Endodermal cell (in vitro differentiated cells): ENCODE measurements around the gene LRSAM1. TPM values are rescaled to one million over a fixed set of nuclear protein-coding genes. Genes with fewer than 3 reads are reported as not detected.
A peak's percentile ranks its signal among the peaks of the same experiment; 100 is the strongest.

Experiments
- DNase-seq: peaks from one replicate; pipeline ENCODE4 v3.0.0-alpha.2; 2017
- H3K27ac ChIP-seq: 2 replicates; pipeline ENCODE4 v1.5.1; 2013; ENCODE audit warnings: mild to moderate bottlenecking, low read depth, low read length, moderate library complexity
- H3K27me3 ChIP-seq: 2 replicates; pipeline ENCODE4 v1.6.1; 2013; ENCODE audit warnings: mild to moderate bottlenecking, low read length, moderate library complexity; ENCODE audit not compliant: insufficient read depth, control insufficient read depth, poor library complexity, severe bottlenecking
- H3K36me3 ChIP-seq: 2 replicates; pipeline ENCODE4 v1.7.0; 2013; ENCODE audit warnings: mild to moderate bottlenecking, low read length, moderate library complexity; ENCODE audit not compliant: control insufficient read depth, insufficient read depth
- H3K4me1 ChIP-seq: one replicate; pipeline ENCODE4 v1.7.0; 2013; ENCODE audit warnings: low read length; ENCODE audit not compliant: control insufficient read depth, insufficient read depth
- H3K4me3 ChIP-seq: 2 replicates; pipeline ENCODE4 v1.5.1; 2013; ENCODE audit warnings: mild to moderate bottlenecking, low read length, moderate library complexity
- H3K9ac ChIP-seq: 2 replicates; pipeline ENCODE4 v1.6.1; 2013; ENCODE audit warnings: mild to moderate bottlenecking, low read length, moderate library complexity; ENCODE audit not compliant: poor library complexity, severe bottlenecking; ENCODE audit errors: extremely low read depth
- H3K9me3 ChIP-seq: 2 replicates; pipeline ENCODE4 v1.6.1; 2013; ENCODE audit warnings: mild to moderate bottlenecking, low read length, moderate library complexity; ENCODE audit not compliant: control insufficient read depth
- H3K27ac Mint-ChIP-seq: 2 replicates; pipeline ENCODE4 v1.8.0; 2020; ENCODE audit warnings: mixed read lengths
- H3K27me3 Mint-ChIP-seq: 2 replicates; pipeline ENCODE4 v1.8.0; 2021; ENCODE audit warnings: mild to moderate bottlenecking, mixed read lengths; ENCODE audit not compliant: insufficient read depth
- H3K36me3 Mint-ChIP-seq: 2 replicates; pipeline ENCODE4 v1.8.0; 2020; ENCODE audit warnings: low read depth, mixed read lengths
- H3K4me1 Mint-ChIP-seq: 2 replicates; pipeline ENCODE4 v1.8.0; 2020; ENCODE audit warnings: mixed read lengths
- H3K4me3 Mint-ChIP-seq: 2 replicates; pipeline ENCODE4 v1.8.0; 2020; ENCODE audit warnings: mild to moderate bottlenecking, moderate library complexity, mixed read lengths
- H3K9me3 Mint-ChIP-seq: 2 replicates; pipeline ENCODE4 v1.8.0; 2020; ENCODE audit warnings: mild to moderate bottlenecking, mixed read lengths
- WGBS, 2 experiments: methylation state at CpG; one replicate each; pipeline versions ENCODE4 v1.1.5 to v1.1.7; 2013; ENCODE audit warnings: missing lambda C conversion rate in 2 of 2, mixed read lengths in 1 of 2; ENCODE audit not compliant: insufficient coverage in 1 of 2, insufficient read length in 1 of 2; 5-methylcytosine and 5-hydroxymethylcytosine counted together
- total RNA-seq, 2 donors: library from RNA; stranded (reverse); fragmentation: NEBNext Ultra II Directional in 1 of 2; extraction: Animal tissue kit (Norgen Biotek cat#: 25700) in 1 of 2; gene quantifications; 2 replicates in 1 of 2; 3 replicates in 1 of 2; pipeline ENCODE4 v1.2.1, GENCODE V29; 2021
- TF ChIP-seq, protein P1 (sequence below): fragments of 200-600 bp; sonication (generic); conservative IDR thresholded peaks from 2 replicates; pipeline ENCODE4 v1.5.0; 2021; ENCODE audit warnings: antibody characterized with exemption, mild to moderate bottlenecking

LRSAM1 gene
- total RNA-seq, 2 donors from 2014 or later: 18.4 to 19.8 TPM

DNA sequence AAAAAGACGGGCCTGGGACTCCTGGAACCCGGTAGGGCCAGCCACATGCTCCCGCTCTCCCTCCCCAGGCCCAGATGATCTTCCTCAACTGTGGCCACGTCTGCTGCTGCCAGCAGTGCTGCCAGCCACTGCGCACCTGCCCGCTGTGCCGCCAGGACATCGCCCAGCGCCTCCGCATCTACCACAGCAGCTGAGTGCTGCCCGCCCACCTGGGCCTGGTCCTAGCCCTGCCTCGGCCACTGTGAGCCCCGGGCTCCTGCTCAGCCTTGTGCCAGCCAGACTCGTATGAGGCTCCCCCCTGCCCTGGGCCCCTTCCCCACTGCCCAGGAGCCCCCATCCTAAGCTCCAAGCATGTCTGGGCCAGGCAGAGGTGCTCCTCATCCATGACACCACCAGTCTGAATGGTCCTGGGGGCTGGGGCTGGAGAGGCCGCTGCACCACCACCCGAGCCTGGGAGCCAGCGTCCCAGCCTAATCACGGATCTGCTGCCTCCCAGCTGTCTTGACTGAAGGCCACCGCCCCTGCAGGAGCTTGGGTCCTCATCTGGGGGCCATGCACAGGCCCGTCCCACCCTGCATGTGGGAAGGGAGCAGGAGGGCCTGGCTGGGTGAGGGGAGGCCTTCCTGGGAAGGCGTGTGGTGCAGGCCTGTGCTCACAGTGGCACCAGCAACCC lies 51.5 kb downstream of the LRSAM1 start:
- Histone ChIP-seq H3K27me3 (no peaks in the 10 kb centered on the region), H3K4me1 (no peaks in the 10 kb centered on the region), H3K9me3 (no peaks in the 10 kb centered on the region), H3K4me3 (no peak overlapping the region), H3K9ac (no peak overlapping the region), H3K27ac (no peak overlapping the region), H3K36me3 (no peaks in the 10 kb centered on the region)
- TF ChIP-seq, protein P1, sequence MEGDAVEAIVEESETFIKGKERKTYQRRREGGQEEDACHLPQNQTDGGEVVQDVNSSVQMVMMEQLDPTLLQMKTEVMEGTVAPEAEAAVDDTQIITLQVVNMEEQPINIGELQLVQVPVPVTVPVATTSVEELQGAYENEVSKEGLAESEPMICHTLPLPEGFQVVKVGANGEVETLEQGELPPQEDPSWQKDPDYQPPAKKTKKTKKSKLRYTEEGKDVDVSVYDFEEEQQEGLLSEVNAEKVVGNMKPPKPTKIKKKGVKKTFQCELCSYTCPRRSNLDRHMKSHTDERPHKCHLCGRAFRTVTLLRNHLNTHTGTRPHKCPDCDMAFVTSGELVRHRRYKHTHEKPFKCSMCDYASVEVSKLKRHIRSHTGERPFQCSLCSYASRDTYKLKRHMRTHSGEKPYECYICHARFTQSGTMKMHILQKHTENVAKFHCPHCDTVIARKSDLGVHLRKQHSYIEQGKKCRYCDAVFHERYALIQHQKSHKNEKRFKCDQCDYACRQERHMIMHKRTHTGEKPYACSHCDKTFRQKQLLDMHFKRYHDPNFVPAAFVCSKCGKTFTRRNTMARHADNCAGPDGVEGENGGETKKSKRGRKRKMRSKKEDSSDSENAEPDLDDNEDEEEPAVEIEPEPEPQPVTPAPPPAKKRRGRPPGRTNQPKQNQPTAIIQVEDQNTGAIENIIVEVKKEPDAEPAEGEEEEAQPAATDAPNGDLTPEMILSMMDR: no peak
- Mint-ChIP-seq H3K4me3 (no peak overlapping the region), H3K4me1 (no peaks in the 10 kb centered on the region), H3K9me3 (no peaks in the 10 kb centered on the region), H3K27ac (no peak overlapping the region), H3K36me3 (peaks cover 12% of the 10 kb centered on the region), H3K27me3 (no peaks in the 10 kb centered on the region)
- DNase-seq: no peak
- 93 to 94% methylated on average over 8 to 21 of the region's 21 CpGs for WGBS, 2 experiments

DNA sequence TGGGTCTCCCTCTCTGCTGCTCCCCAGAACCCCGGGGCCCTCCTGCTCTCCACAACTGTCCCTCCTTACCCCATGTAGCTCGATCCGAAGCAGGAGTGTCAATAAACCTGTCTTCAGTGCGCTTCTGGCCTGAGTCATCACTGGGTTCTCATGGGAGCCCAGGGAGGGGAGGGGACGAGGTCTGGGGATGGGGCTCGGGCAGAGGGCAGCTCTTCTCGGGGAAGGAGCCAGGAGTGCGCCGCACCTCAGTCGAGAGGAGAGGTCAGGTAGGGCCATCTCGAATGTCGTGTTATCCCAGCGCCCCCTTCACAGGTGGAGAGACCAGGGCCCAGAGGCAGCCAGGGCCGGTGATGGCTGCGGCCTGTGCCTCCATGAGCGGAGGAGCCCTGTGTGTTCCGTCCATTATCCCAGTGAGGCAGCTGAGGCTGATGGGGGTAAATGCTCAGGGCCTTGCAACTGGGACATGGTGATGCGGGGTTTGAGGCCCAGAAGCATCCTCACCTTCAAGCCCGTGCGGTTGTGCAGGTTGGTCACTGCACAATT lies 52.1 kb downstream of the LRSAM1 start:
- H3K36me3 ChIP-seq: no peaks in the 10 kb centered on the region
- Mint-ChIP-seq H3K9me3 (no peaks in the 10 kb centered on the region), H3K27ac (peak overlapping the region; percentile 17), H3K4me1 (no peaks in the 10 kb centered on the region), H3K4me3 (no peak overlapping the region), H3K36me3 (peaks cover 9% of the 10 kb centered on the region), H3K27me3 (no peaks in the 10 kb centered on the region)
- no peak overlapping the region for H3K4me3 ChIP-seq
- H3K27me3 ChIP-seq: no peaks in the 10 kb centered on the region
- TF ChIP-seq, protein P1: no peak
- no peak overlapping the region for H3K27ac ChIP-seq
- H3K9ac ChIP-seq: no peak overlapping the region
- WGBS, 2 experiments: 93 to 98% methylated on average over 10 to 20 of the region's 20 CpGs
- no peaks in the 10 kb centered on the region for H3K4me1 ChIP-seq
- H3K9me3 ChIP-seq: no peaks in the 10 kb centered on the region
- no peak for DNase-seq

DNA sequence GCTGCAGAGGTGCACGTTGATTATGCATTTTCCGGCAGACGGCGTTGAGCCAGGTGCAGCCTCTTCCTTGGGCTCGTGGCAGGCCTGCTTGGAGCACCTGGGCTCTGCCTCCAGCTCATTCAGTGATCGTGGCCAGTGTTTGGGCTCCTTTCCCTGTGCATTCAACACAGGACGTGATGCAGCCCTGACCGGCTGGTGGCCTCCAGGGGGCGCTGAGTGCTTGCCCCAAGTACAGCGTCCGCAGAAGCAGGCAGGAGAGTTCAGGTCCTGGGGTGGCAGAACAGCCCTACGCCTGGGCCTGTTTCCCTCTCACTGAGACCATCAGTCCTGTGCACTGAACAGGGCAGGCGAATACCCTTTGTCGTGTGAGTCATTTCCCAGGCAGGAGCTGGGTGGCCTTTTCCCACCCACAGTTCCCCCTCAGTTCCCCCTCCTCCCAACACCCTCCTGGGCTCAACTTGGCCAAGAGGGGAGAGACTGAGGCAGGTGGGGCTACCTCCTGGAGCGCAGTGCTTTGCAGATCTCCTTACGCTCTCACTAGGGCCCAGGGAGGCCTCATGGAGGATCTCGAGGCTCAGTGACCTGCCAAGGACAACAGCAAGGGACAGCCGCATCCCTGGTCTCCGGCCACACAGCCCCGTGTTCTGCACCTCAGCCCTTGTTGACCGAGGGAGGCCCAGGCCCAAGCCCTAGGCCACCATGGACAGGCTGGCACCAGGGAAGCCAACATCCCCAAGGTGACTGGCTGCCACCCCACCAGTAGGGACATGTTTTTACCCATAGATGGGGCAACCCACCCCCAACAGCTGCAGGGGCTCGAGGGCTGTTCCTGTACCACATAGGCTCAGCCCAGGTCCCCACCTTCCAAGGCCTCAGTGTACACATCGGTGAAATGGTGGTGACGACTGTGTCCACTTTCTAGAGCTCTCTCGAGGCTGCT lies 52.9 kb downstream of the LRSAM1 start:
- DNase-seq: peak; percentile 96
- Histone ChIP-seq H3K36me3 (no peaks in the 10 kb centered on the region), H3K4me1 (no peaks in the 10 kb centered on the region), H3K4me3 (no peak overlapping the region), H3K9me3 (no peaks in the 10 kb centered on the region), H3K9ac (no peak overlapping the region), H3K27me3 (no peaks in the 10 kb centered on the region), H3K27ac (no peak overlapping the region)
- H3K27me3 Mint-ChIP-seq: no peaks in the 10 kb centered on the region
- TF ChIP-seq, protein P1: peak; percentile 96
- WGBS, 2 experiments: 67 to 68% methylated on average over 23 to 25 of the region's 25 CpGs
- H3K27ac Mint-ChIP-seq: peak overlapping the region; percentile 17
- H3K36me3 Mint-ChIP-seq: peaks cover 12% of the 10 kb centered on the region
- no peak overlapping the region for H3K4me3 Mint-ChIP-seq
- no peaks in the 10 kb centered on the region for H3K9me3 Mint-ChIP-seq
- H3K4me1 Mint-ChIP-seq: no peaks in the 10 kb centered on the region
